Keratinocyte (primary cell): ENCODE data around the gene SOS1. TPM values are rescaled to one million over a fixed set of nuclear protein-coding genes. Genes with fewer than 3 reads are reported as not detected.

Source experiments
- DNase-seq: peaks from one replicate; pipeline ENCODE4 v3.0.0-alpha.2; 2011; ENCODE audit warnings: low read depth, missing footprints, low spot score
- FAIRE-seq: peaks from 2 replicates; lab custom pipeline; 2011; peaks lifted over from hg19 to GRCh38; lab: Jason Lieb, UNC
- H2AFZ ChIP-seq: 2 replicates; pipeline ENCODE4 v1.6.0; 2012; ENCODE audit warnings: low read length, control low read depth, inconsistent platforms; ENCODE audit not compliant: control insufficient read depth
- H3K27ac ChIP-seq: 2 replicates; pipeline ENCODE4 v1.5.1; 2011; ENCODE audit warnings: low read length; ENCODE audit not compliant: control insufficient read depth, insufficient read depth
- H3K27me3 ChIP-seq: 3 replicates; pipeline ENCODE4 v1.6.0; 2011; ENCODE audit warnings: low read length; ENCODE audit not compliant: control insufficient read depth, insufficient read depth; ENCODE audit errors: extremely low read depth
- H3K36me3 ChIP-seq, 2 experiments: 2 replicates in 1 of 2; 3 replicates in 1 of 2; pipeline ENCODE4 v1.5.1; 2011; ENCODE audit warnings: low read length in 2 of 2, mild to moderate bottlenecking in 1 of 2; ENCODE audit not compliant: control insufficient read depth in 2 of 2, insufficient read depth in 2 of 2; ENCODE audit errors: extremely low read depth in 1 of 2
- H3K4me1 ChIP-seq: 3 replicates; pipeline ENCODE4 v1.5.1; 2011; ENCODE audit warnings: low read length; ENCODE audit not compliant: control insufficient read depth, insufficient read depth; ENCODE audit errors: extremely low read depth
- H3K4me2 ChIP-seq: 3 replicates; pipeline ENCODE4 v1.6.0; 2011; ENCODE audit warnings: low read depth, low read length; ENCODE audit not compliant: control insufficient read depth, insufficient read depth; ENCODE audit errors: extremely low read depth
- H3K4me3 ChIP-seq, 3 experiments: fragments of 200-600 bp in 1 of 3; sonication (generic) in 1 of 3; 2 replicates in 2 of 3; 3 replicates in 1 of 3; pipeline ENCODE4 v1.5.1; 2011 to 2016; ENCODE audit warnings: low read length in 3 of 3, mild to moderate bottlenecking in 3 of 3, control low read depth in 2 of 3, inconsistent platforms in 1 of 3, low read depth in 1 of 3, mixed read lengths in 1 of 3, mixed run types in 1 of 3, moderate library complexity in 1 of 3; ENCODE audit not compliant: control insufficient read depth in 2 of 3, insufficient read depth in 2 of 3; ENCODE audit errors: extremely low read depth in 1 of 3
- H3K79me2 ChIP-seq: 2 replicates; pipeline ENCODE4 v1.6.0; 2012; ENCODE audit warnings: low read length; ENCODE audit not compliant: control insufficient read depth, insufficient read depth
- H3K9ac ChIP-seq: 3 replicates; pipeline ENCODE4 v1.6.0; 2011; ENCODE audit warnings: low read length; ENCODE audit not compliant: control insufficient read depth, insufficient read depth; ENCODE audit errors: extremely low read depth
- H3K9me1 ChIP-seq: 3 replicates; pipeline ENCODE4 v1.6.0; 2011; ENCODE audit warnings: low read length; ENCODE audit not compliant: control insufficient read depth, insufficient read depth; ENCODE audit errors: extremely low read depth
- H3K9me3 ChIP-seq: 2 replicates; pipeline ENCODE4 v1.5.1; 2012; ENCODE audit warnings: low read depth, low read length; ENCODE audit not compliant: control insufficient read depth
- H4K20me1 ChIP-seq: 3 replicates; pipeline ENCODE4 v1.6.0; 2011; ENCODE audit warnings: low read length; ENCODE audit not compliant: control insufficient read depth, insufficient read depth; ENCODE audit errors: extremely low read depth
- CTCF ChIP-seq, 3 experiments: IDR thresholded peaks in 1 of 3; conservative IDR thresholded peaks in 1 of 3; optimal IDR thresholded peaks in 1 of 3; 2 replicates in 2 of 3; 3 replicates in 1 of 3; pipeline versions ENCODE3 to v1.5.1; 2011; ENCODE audit warnings: low read length in 3 of 3, mild to moderate bottlenecking in 3 of 3, moderate library complexity in 2 of 3, control low read depth in 1 of 3, inconsistent platforms in 1 of 3; ENCODE audit not compliant: insufficient read depth in 2 of 3; ENCODE audit errors: extremely low read depth in 1 of 3
- EZH2 ChIP-seq: IDR thresholded peaks from one replicate; pipeline ENCODE4 v1.6.1; 2012; ENCODE audit warnings: inconsistent platforms, mild to moderate bottlenecking, low read length, moderate library complexity
- dilution Hi-C: fragments of 300-500 bp; cut with MboI; formaldehyde crosslinking; loops from one replicate; pipeline ENCODE4 v1.7.0; 2020; ENCODE audit warnings: low sequenced_read_pairs; ENCODE audit not compliant: extremely low pct_ligation_motif_present
- polyA plus RNA-seq, 5 experiments: library from polyadenylated mRNA; depleted of rRNA in 3 of 5; stranded (reverse) in 3 of 5; stranded (forward) in 1 of 5; unstranded in 1 of 5; fragments of >200 nt; gene quantifications; 1 replicate in 1 of 5; 2 replicates in 3 of 5; 3 replicates in 1 of 5; pipeline versions ENCODE4 v1.2.1 to v1.2.3, GENCODE V29; 2011 to 2012; ENCODE audit warnings: missing spikeins in 2 of 5, low read depth in 1 of 5, low replicate concordance in 1 of 5

Gene SOS1
- polyA plus RNA-seq, 1 donor (not counting 4 experiments of a cell fraction or from before 2014, with no cell fraction given) = 21.5 TPM

GRCh38 chr2:39080152-39080551 is 40.7 kb downstream of the SOS1 start:
- no peak overlapping the region for H3K4me2 ChIP-seq
- H3K27me3 ChIP-seq = no peaks in the 10 kb centered on the region
- H3K9me3 ChIP-seq = no peaks in the 10 kb centered on the region
- no peaks in the 10 kb centered on the region for H3K4me1 ChIP-seq
- no peak overlapping the region for H3K9ac ChIP-seq
- H2AFZ ChIP-seq = no peak overlapping the region
- peaks cover 38% of the 10 kb centered on the region for H3K79me2 ChIP-seq
- no peak for FAIRE-seq
- no peak for DNase-seq
- TF ChIP-seq CTCF (optimal IDR thresholded peaks at IDR 0.05 in 1 of 3, IDR thresholded peaks at IDR 0.05 in 1 of 3, conservative IDR thresholded peaks at IDR 0.05 in 1 of 3; ENCODE audit: extremely low read depth in 1 of 3, insufficient read depth in 2 of 3, low read length in 3 of 3) = no peak
- H3K27ac ChIP-seq = no peak overlapping the region
- H3K36me3 ChIP-seq = no peaks in the 10 kb centered on the region
- H4K20me1 ChIP-seq = no peaks in the 10 kb centered on the region
- dilution Hi-C loops = no loop called here
- H3K9me1 ChIP-seq = no peaks in the 10 kb centered on the region
- no peak overlapping the region for H3K4me3 ChIP-seq

- Histone ChIP-seq H3K36me3 (no peaks in the 10 kb centered on the region), H3K4me1 (peaks cover 22% of the 10 kb centered on the region), H4K20me1 (no peaks in the 10 kb centered on the region), H3K27me3 (no peaks in the 10 kb centered on the region), H3K79me2 (peaks cover 20% of the 10 kb centered on the region), H3K4me2 (no peak overlapping the region), H3K4me3 (no peak overlapping the region), H3K9ac (no peak overlapping the region), H2AFZ (no peak overlapping the region), H3K9me3 (no peaks in the 10 kb centered on the region), H3K27ac (no peak overlapping the region), H3K9me1 (no peaks in the 10 kb centered on the region)
- no peak for DNase-seq
- TF ChIP-seq CTCF (optimal IDR thresholded peaks at IDR 0.05 in 1 of 3, IDR thresholded peaks at IDR 0.05 in 1 of 3, conservative IDR thresholded peaks at IDR 0.05 in 1 of 3; ENCODE audit: extremely low read depth in 1 of 3, insufficient read depth in 2 of 3, low read length in 3 of 3) = no peak
- no peak for TF ChIP-seq EZH2
- dilution Hi-C loops = loop anchor here (25.0 kb wide), 1 partner anchor 142 kb away; no protein-coding TSS in a partner anchor
- no peak for FAIRE-seq
Observed at GRCh38 chr2:39069890-39070465, 50.9 kb downstream of the SOS1 start.
